Retinal pigment epithelial cell (primary cell): ENCODE measurements around the gene GNB5.

Experiments
- DNase-seq: peaks from one replicate; pipeline ENCODE4 v3.0.0-alpha.2; 2010; ENCODE audit warnings: low read depth
- H3K4me3 ChIP-seq: 2 replicates; pipeline ENCODE4 v1.5.1; 2011; ENCODE audit warnings: mild to moderate bottlenecking, low read length, control low read depth, moderate library complexity
- CTCF ChIP-seq: conservative IDR thresholded peaks from 2 replicates; pipeline ENCODE4 v1.5.1; 2011; ENCODE audit warnings: low read depth, low read length, control low read depth, inconsistent platforms

Gene GNB5

DNA sequence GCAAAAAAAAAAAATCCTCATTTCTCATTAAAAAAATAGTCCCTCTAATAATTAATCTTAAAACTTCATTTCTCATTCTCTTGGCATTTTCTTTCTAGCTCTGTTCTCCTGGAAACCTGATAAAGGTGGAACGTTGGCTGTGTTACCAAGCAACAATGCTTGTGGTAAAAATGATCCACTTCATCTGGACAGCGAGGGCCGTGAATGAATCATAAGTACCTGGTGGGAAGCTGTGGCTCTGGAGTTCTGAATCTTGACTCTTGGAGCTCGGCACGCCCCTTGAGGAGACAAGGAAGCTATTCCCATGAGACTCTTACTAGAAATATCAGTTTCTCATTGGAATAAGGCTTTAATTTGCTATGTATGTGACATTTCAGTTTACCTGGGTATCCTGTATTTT, 111.2 kb downstream of the GNB5 start:
- DNase-seq, result no peak
- no peak for TF ChIP-seq CTCF
- H3K4me3 ChIP-seq, result no peak overlapping the region

GRCh38 chr15:52078876-52079700, 112.1 kb downstream of the GNB5 start:
- DNase-seq, result no peak
- H3K4me3 ChIP-seq, result no peak overlapping the region
- peak; percentile 86 for TF ChIP-seq CTCF

DNA sequence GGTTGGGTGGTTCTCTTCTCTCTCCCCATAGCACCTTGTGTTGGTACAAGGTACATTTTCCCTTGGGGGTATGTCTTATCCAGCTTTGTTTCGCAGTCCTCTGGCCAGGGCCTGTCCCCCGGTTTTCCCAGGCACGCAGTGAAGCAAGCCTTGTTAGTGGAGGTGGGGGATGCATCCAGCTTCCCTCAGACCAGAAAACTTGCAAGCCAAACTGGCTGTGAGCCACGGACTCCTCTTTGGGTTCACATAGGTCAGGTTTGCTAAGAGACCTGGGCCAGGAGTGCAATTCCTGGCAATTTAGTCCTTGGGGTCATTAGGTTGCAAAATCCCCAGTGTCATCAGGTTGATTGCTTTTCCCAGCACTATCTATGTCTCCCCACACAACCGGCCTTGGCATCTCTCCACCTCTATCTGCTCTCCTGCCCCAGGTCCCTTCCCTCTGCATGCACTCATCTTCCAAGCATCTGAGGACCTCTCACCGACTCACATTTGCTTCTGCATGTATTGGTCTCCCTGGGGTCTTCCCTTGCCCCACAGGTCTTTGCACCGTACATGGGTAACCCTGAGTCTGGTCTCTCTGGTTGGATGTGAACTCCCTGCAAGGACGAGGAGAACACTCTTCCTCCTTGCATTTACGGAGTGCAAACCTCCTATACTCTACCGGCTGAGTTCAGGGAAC, 112.9 kb downstream of the GNB5 start:
- TF ChIP-seq CTCF, result no peak
- no peak overlapping the region for H3K4me3 ChIP-seq
- no peak for DNase-seq

DNA sequence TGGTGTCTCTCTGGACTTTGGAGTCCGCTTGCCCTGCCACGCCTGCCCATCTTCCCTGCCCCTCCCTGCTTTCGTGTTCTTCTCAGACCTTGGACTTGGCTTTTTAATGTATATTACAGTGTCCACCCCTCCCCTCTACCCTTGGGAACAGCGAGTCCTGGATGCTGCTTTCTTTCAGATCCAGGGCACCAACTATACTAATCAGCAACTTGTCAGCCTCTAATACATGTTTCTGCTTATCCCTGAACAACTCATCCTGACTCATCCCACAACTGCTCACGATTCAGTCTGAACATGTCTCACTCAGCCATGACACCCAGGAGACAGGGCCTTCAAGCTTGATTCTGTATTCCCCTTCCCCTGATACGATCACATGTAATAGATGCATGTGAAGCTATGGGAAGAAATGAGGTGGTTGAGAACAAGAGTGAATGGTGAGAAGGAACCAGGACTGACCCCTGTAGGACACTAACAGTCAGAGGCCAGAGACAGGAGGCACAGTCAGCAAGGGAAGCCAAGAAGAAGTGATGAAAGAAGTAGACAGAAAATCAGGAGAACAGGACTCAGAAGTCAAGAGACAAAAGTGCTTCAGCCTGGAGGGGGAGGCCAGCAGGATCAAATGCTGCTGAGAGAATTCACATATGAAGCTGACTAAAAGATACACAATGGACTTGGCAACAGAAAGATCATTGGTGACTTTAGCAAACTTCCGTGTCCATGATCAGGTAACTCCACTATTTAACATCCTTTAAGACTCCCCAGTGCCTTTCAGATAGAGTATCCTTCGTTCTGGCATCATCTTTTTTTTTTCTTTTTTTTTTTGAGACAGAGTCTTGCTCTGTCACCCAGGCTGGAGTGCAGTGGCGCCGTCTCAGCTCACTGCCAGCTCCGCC, 114.1 kb downstream of the GNB5 start:
- no peak for DNase-seq
- TF ChIP-seq CTCF, result peak; percentile 15
- no peak overlapping the region for H3K4me3 ChIP-seq

GRCh38 chr15:52071570-52071969, 119.6 kb downstream of the GNB5 start:
- no peak overlapping the region for H3K4me3 ChIP-seq
- DNase-seq, result no peak
- TF ChIP-seq CTCF, result no peak

DNA sequence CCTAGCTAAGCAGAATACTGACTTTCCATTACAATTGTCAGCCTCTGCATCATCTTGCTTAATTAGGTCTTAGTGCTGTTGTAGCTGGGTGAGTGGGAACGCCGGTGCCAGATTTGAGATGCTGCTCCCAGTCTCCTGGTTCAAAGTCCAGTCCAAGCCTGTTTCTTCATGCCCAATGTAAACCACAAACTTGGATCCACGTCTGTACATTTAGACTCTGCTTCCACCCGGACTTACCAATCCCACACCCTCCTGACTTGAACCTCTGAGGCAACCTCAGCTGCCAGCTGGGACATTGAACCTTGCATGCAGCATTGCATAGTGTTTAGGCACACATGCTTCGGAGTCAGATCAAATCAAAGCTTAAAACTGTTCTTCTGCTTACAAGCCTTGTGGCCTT, 121.6 kb downstream of the GNB5 start:
- TF ChIP-seq CTCF, result no peak
- no peak overlapping the region for H3K4me3 ChIP-seq
- DNase-seq, result no peak
